Stimulated activated CD4-positive, alpha-beta T cell treated with anti-CD3 and anti-CD28 coated beads, TNF-alpha, amount 100 ng/mL, for 48 hours (primary cell): ENCODE results near the gene SLC17A8.

Experiments
- DNase-seq, 3 donors: peaks; one replicate each; pipeline ENCODE4 v3.0.0-alpha.2; 2020; ENCODE audit warnings: low read depth in 3 of 3

The SLC17A8 gene

GRCh38 chr12:100371146-100371545 is 14.3 kb downstream of the SLC17A8 start:
- DNase-seq: no peak

DNA sequence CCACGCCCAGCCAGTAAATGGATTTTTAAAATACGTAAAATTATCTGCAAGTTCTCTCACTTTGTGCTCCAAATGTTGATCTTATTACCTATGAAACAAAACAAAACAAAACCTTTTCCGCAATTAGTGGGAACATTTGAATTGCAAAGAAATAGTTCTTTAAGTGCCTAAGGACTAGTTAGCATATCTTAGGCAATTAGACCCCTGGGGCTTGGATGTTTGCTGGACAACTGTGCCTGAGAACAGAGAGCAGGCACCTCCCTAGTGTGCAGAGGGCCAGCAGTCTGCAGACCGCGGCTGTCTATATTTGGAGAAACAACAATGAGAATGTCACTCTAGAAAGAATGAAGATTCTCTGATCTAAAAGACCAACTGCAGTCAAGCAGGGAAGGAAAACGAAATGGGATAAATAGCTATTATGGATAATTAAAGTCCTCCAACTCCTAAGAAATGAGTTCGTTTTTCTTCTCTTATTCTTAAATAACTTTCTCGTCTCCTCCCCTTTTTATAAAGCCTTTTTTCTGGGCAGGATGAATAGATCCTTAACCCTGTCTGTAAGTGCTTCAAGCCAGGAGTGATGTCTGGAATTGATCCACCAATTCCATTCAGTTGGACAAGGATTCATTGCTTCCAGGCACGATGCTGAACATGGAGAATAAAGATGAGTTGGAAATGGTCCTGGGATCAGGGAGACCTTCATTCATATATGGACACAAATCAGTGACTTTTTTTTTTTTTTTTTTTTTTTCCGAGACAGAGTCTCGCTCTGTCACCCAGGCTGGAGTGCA is 16.2 kb downstream of the SLC17A8 start:
- no peak for DNase-seq

DNA sequence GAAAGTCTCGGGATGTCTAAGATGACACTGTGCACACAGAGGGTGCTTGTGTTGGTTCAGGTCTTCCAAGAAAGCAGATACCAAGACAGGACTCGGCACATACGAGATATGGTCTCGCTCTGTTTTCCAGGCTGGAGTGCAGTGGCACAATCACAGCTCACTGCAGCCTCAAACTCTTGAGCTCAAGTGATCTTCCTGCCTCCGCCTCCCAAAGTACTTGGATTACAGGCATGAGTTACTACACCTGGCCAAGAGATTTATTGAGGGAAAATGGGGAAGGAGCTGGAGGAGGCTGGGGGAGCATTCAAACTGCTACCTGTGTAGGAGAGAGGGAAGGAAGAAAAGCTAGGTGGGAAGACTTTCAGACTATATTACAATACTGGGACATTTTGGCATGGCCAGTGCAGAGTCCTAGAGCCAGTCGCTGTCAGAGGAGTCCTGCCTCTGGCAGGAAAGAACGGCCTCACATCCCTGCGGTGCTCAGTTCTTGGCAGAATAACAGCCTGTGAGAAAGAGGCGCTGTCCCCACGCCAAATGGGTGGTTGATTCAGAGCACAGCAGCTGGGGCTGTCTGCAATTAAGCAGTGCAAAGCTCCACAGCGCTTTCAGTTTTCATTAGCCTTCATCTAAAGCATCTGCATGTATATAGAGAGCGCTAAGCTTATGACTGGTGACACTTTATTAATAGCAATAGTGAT is 18.3 kb downstream of the SLC17A8 start:
- DNase-seq: no peak

GRCh38 chr12:100376161-100376560 is 19.3 kb downstream of the SLC17A8 start:
- no peak for DNase-seq

GRCh38 chr12:100381379-100381778 is 24.5 kb downstream of the SLC17A8 start:
- DNase-seq: no peak

GRCh38 chr12:100382338-100382737 is 25.5 kb downstream of the SLC17A8 start:
- DNase-seq: no peak

GRCh38 chr12:100383586-100384558 is 27.0 kb downstream of the SLC17A8 start:
- DNase-seq: no peak

DNA sequence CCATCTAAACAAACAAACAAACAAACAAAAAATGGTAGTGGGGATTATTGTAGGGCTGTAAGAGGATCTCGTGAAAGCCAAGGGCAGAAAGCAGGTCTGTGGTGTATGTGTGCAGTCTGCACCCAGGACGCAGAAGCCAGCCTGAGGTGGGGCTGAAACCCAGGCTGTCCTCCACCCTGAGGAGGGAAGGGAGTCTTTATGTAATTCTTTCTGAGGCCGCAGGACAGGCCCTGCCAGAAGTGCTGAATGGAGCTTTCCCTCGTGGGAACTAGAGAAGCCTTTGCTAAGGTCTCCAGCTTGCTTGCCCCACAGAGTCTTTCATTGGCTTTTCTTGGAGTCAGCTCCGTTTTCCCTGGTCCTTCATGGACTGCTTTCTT is 27.7 kb downstream of the SLC17A8 start:
- DNase-seq: no peak

DNA sequence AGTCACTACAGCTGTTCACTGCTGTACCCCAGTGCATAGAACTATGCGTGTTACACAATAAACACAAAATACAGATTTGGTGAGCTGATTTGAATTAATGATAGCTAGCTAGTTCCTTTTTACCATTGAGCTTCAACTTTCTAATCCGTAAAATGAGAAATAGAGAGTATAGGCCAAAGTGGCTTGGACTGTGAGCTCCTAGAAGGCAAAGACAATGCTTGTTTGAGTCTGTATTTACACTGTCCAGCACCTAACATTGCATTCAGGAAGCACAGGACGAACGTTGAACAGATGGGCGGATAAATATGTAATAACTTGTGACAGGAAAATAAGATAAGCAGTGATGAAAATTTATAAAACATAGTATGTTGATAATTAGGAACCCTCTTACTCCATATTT is 31.5 kb downstream of the SLC17A8 start:
- no peak for DNase-seq

GRCh38 chr12:100391856-100392255 is 35.0 kb downstream of the SLC17A8 start:
- DNase-seq: no peak

- DNase-seq: no peak
Measured at GRCh38 chr12:100393200-100393599, 36.3 kb downstream of the SLC17A8 start.

DNA sequence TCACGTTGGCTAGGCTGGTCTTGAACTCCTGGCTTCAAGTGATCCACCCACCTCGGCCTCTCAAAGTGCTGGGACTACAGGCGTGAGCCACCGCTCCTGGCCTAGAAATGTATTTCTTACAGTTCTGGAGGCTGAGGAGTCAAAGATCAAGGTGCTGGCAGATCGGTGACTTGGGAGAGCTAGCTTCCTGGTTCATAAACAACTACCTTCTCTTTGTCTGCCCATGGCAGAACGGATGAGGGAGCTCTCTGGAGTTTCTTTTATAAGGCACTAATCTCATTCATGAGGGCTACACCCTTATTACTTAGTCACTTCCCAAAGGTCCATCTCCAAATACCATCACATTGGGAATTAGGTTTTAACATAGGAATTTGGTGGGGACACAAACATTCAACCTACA is 38.9 kb downstream of the SLC17A8 start:
- DNase-seq: no peak

DNA sequence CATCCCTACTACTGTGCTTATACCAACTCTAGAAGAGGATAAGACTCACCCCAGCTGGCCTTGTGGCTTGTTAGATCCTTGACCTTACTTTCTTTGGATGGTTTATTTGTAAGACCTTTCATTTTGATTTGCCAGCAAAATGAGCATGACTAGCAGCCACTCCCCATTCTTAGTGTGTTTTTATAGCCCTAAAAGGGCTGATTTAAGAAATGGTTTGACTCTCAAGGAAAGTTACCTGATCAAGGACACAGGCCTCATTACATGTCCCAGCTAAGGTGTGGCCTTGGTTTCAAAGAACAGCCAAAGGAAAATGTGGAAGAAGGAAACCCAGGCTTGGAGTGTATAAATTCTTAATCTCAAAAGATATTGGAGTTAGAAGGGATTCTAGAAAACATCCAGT is 41.4 kb downstream of the SLC17A8 start:
- DNase-seq: no peak

- no peak for DNase-seq
Measured at GRCh38 chr12:100399095-100399494, 42.2 kb downstream of the SLC17A8 start.

DNA sequence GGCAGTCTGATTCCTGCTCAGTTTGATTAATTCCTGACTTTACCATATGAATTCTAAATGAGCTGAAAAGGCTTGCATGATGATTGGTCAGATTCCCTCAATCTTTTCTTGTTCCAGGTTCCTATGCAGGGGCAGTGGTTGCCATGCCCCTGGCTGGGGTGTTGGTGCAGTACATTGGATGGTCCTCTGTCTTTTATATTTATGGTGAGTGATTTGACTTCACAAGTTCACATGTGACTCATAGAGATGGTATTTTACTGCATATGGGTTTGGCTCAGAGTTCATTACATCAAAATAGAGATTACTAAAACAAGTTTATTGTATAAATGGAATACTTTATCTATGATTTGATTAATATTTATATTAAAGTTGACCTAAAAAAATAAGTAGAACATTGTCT is 44.8 kb downstream of the SLC17A8 start:
- no peak for DNase-seq

DNA sequence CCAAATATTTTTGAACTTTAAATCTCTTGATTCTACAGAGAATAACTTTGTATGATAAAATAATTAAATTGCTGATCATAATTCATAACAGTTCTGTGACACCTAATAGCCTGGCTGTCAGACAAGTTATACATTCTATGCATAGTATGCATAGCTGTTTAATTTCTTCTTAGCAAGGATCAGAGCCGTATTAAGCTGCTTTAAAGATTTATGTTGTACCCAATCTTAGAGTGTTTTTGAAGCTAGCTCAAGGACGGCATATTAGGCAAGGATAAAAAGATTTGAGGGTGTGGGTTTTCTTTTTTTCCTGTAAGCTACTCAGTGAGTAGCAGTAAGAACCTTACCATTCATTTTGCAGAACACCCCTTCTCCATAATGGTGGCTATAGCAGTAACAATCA is 45.9 kb downstream of the SLC17A8 start:
- no peak for DNase-seq

GRCh38 chr12:100403446-100403845 is 46.6 kb downstream of the SLC17A8 start:
- DNase-seq: no peak

- peak; percentile 1 to 30 (median 3) for DNase-seq
Measured at GRCh38 chr12:100404769-100405407, 48.0 kb downstream of the SLC17A8 start.

DNA sequence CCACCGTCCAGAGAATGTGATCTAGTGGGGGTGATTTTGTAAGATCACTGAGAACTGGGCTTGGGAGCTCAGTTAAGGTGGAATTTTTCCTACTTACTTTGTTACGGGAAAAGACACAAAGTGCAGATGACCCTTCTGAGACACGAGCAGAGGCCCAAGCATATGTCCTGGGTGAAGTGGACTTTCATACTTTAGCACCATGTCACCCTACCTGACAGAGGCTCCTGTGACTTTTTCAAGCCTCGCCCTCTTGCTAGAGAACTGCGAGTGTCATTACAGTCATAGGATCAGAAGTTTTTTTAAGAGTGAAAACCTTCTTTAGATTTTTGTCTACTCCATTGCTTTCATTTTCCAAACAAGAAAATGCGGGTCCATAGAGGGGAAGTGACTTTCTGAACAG is 56.1 kb downstream of the SLC17A8 start:
- DNase-seq: no peak

DNA sequence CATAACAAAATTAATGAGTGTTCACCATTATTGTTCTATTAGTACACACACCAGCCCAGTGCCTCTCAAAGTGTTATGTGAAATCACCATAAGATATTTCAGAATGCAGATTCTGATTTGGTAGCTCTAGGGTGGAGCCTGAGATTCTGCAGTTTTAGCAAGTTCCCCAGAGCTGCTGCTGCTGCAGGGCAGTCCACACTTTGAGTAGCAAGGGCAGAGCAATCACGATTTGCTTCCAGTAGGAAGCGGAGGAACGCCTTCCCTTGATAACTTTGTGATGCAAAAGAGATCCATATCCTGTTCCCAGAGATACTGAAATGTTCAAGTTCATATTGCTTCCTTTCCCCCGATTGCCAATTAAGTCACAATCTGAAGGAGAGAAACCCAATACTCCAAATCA is 57.9 kb downstream of the SLC17A8 start:
- DNase-seq: no peak

GRCh38 chr12:100422646-100423045 is 65.8 kb downstream of the SLC17A8 start:
- no peak for DNase-seq

GRCh38 chr12:100426145-100426544 is 69.3 kb downstream of the SLC17A8 start:
- no peak for DNase-seq
